ENCODE measurements around the gene RYR2. TPM values are rescaled to one million over a fixed set of nuclear protein-coding genes. Genes with fewer than 3 reads are reported as not detected.
A peak's percentile ranks its signal among the peaks of the same experiment; 100 is the strongest.

Gene RYR2
- total RNA-seq, 1 donor from 2014 or later, result 0.90 TPM

DNA sequence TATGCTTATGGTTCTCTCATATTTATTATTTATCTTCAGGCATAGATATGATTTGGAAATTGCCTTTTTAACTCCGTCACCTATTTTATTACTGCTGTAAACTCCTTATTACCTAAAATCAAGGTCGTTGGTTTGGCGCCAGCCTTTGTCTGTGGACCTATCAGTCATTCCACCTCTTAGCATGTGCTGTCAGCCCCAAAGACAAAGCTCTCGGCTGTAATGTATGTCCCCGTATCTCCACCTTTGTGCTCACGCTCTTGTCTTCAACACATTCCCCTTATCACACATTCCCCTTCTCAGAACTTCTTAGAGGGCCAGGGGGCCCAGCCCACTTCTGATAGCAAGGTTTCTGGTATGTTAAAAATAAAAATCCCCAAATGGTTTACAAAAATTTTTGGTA lies 342.2 kb downstream of the RYR2 start:
- H3K27me3 Mint-ChIP-seq (ENCODE audit: insufficient read depth, low read depth), result no peaks in the 10 kb centered on the region
- DNase-seq (ENCODE audit: low spot score), result no peak
- H3K27ac Mint-ChIP-seq, result no peak overlapping the region
- H3K79me2 ChIP-seq (ENCODE audit: low read depth), result no peaks in the 10 kb centered on the region
- H3K4me1 ChIP-seq, result no peaks in the 10 kb centered on the region
- no peak overlapping the region for H3K9ac ChIP-seq
- H3F3A ChIP-seq (ENCODE audit: low read depth), result no peaks in the 10 kb centered on the region
- H3K9me3 Mint-ChIP-seq, result peaks cover 2% of the 10 kb centered on the region
- H3K9me3 ChIP-seq (ENCODE audit: low read depth), result no peaks in the 10 kb centered on the region
- no peak overlapping the region for H3K4me2 ChIP-seq
- H3K27ac ChIP-seq, result no peak overlapping the region
- no peaks in the 10 kb centered on the region for H3K4me1 Mint-ChIP-seq
- no peak overlapping the region for H3K4me3 Mint-ChIP-seq
- no peaks in the 10 kb centered on the region for H3K27me3 ChIP-seq
- no peak overlapping the region for H3K4me3 ChIP-seq
- no peak overlapping the region for H2AFZ ChIP-seq (replicated peaks)
- TF ChIP-seq EZH2 (IDR thresholded peaks at IDR 0.05) (no peak), EZH2phosphoT487 (IDR thresholded peaks at IDR 0.05) (no peak)
- TF ChIP-seq, protein P1, sequence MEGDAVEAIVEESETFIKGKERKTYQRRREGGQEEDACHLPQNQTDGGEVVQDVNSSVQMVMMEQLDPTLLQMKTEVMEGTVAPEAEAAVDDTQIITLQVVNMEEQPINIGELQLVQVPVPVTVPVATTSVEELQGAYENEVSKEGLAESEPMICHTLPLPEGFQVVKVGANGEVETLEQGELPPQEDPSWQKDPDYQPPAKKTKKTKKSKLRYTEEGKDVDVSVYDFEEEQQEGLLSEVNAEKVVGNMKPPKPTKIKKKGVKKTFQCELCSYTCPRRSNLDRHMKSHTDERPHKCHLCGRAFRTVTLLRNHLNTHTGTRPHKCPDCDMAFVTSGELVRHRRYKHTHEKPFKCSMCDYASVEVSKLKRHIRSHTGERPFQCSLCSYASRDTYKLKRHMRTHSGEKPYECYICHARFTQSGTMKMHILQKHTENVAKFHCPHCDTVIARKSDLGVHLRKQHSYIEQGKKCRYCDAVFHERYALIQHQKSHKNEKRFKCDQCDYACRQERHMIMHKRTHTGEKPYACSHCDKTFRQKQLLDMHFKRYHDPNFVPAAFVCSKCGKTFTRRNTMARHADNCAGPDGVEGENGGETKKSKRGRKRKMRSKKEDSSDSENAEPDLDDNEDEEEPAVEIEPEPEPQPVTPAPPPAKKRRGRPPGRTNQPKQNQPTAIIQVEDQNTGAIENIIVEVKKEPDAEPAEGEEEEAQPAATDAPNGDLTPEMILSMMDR (IDR thresholded peaks at IDR 0.05), result no peak
- no peaks in the 10 kb centered on the region for H3K36me3 Mint-ChIP-seq
- no peaks in the 10 kb centered on the region for H3K36me3 ChIP-seq
- H4K20me1 ChIP-seq (ENCODE audit: low read depth), result no peaks in the 10 kb centered on the region

DNA sequence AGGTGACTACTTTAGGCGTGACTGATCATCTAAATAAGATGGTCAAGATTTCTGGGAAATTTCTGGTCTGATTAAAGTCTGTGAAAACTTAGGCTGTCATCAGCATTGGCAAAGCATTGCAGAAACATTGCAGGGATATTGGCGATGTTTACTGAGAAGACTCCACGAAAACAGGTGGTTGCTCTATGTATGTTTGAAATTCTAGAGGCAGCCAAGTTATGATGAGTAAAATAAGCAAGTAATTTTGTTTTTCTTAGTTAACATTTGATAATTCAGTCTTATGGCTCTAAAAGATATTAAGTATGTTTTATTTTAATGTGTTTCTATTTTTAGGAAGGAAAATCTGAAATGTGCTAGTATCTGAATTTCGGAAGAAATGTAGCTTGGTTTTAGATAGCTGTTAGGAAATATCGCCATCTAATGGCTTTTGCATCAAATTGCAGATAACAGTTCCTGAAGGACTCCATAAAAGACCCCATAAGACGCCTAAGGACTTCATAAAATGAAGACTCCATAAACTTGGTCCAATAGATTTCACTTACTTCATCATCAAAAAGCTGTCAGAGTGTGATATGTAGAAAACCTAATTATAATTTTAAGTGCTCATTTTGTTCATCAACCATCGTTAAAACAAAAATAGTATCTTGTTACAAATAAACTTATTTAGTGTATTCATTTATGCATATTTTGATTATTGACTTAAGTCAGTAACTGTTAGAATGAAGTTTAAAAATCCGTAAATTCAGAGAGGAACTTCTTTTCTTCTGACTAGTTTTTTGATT lies 344.6 kb downstream of the RYR2 start:
- Mint-ChIP-seq H3K9me3 (peaks cover 2% of the 10 kb centered on the region), H3K27me3 (ENCODE audit: insufficient read depth, low read depth) (no peaks in the 10 kb centered on the region), H3K36me3 (no peaks in the 10 kb centered on the region), H3K4me1 (no peaks in the 10 kb centered on the region), H3K4me3 (no peak overlapping the region), H3K27ac (no peak overlapping the region)
- H3K27ac ChIP-seq, result no peak overlapping the region
- H3F3A ChIP-seq (ENCODE audit: low read depth), result no peaks in the 10 kb centered on the region
- no peaks in the 10 kb centered on the region for H4K20me1 ChIP-seq (ENCODE audit: low read depth)
- H3K79me2 ChIP-seq (ENCODE audit: low read depth), result no peaks in the 10 kb centered on the region
- H3K4me2 ChIP-seq, result no peak overlapping the region
- no peaks in the 10 kb centered on the region for H3K9me3 ChIP-seq (ENCODE audit: low read depth)
- H3K9ac ChIP-seq, result no peak overlapping the region
- no peaks in the 10 kb centered on the region for H3K27me3 ChIP-seq
- peak; percentile 46 for DNase-seq (ENCODE audit: low spot score)
- H2AFZ ChIP-seq (replicated peaks), result no peak overlapping the region
- TF ChIP-seq, protein P1 (IDR thresholded peaks at IDR 0.05), result peak; percentile 83
- no peak for TF ChIP-seq EZH2phosphoT487 (IDR thresholded peaks at IDR 0.05)
- no peak overlapping the region for H3K4me3 ChIP-seq
- no peaks in the 10 kb centered on the region for H3K36me3 ChIP-seq
- no peaks in the 10 kb centered on the region for H3K4me1 ChIP-seq

DNA sequence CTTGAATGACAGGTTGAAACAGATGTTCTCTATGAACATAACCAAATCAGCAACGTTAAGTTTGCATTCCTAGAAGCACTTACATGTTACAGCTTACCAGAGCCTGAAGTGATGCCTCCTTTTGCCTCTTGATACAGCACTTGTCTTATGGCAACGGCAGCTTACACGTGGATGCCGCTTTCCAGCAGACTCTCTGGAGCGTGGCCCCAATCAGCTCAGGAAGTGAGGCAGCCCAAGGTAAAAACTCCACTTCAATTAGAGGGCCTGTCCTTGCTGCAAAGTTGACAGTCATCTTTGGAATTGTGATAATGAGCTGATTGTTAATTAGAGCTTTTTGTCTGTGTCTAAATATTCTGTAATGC lies 345.1 kb downstream of the RYR2 start:
- H3K4me1 ChIP-seq, result no peaks in the 10 kb centered on the region

More for the DNA sequence above, 345.1 kb downstream of the RYR2 start:
- Mint-ChIP-seq H3K9me3 (peaks cover 2% of the 10 kb centered on the region), H3K4me1 (no peaks in the 10 kb centered on the region), H3K27ac (no peak overlapping the region), H3K36me3 (no peaks in the 10 kb centered on the region), H3K27me3 (ENCODE audit: insufficient read depth, low read depth) (no peaks in the 10 kb centered on the region), H3K4me3 (no peak overlapping the region)
- Histone ChIP-seq H4K20me1 (ENCODE audit: low read depth) (no peaks in the 10 kb centered on the region), H3K4me2 (no peak overlapping the region), H3K9me3 (ENCODE audit: low read depth) (no peaks in the 10 kb centered on the region), H2AFZ (replicated peaks) (no peak overlapping the region), H3K4me3 (no peak overlapping the region), H3K79me2 (ENCODE audit: low read depth) (no peaks in the 10 kb centered on the region), H3K27me3 (no peaks in the 10 kb centered on the region), H3K36me3 (no peaks in the 10 kb centered on the region), H3F3A (ENCODE audit: low read depth) (no peaks in the 10 kb centered on the region), H3K9ac (no peak overlapping the region), H3K27ac (no peak overlapping the region)
- no peak for DNase-seq (ENCODE audit: low spot score)
- TF ChIP-seq EZH2 (IDR thresholded peaks at IDR 0.05) (no peak), EZH2phosphoT487 (IDR thresholded peaks at IDR 0.05) (no peak)
- TF ChIP-seq, protein P1 (IDR thresholded peaks at IDR 0.05), result no peak
